NCI-H69 (cell line): ENCODE measurements around the gene OPRL1.

Experiments used
- DNase-seq: peaks from one replicate; lab custom pipeline; 2025; lab: John Stamatoyannopoulos, UW

Gene OPRL1

DNA sequence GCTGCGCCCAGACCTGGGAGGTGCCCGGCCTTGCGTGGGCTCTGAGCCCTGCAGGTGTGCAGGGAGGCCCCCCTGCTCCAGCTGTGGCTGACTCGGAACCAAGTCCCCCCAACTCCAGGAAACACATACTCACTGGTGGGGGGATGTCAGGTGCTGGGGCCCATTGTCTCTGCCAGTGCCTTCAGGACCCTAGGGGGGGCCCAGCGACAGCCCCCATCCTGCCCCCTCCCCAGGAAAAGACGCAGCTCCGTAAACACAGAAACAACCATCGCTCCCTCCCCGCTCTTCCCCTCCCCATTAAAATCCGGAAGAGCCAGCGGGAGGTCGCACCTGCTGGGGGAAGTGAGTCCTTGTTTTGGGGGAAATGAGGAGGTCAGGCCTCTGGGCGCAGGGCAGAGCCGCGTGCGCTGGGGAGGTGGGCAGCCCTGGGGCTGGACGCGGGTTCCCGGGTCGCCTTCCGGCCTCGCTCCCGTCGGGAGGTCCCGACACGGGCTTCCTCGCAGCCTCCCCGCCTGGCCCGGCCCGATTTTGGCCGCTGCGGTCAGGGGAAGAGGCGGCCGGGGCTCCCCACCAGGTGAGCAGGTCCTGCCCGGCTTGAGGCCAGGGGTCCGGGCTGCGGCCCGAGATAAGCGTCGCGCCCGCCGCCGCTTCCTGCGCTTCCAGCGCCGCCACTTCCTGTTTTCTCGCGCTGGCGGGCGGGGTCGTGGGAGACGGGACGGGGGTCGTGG lies 37.7 kb upstream of the OPRL1 start:
- peak; percentile 39 for DNase-seq

DNA sequence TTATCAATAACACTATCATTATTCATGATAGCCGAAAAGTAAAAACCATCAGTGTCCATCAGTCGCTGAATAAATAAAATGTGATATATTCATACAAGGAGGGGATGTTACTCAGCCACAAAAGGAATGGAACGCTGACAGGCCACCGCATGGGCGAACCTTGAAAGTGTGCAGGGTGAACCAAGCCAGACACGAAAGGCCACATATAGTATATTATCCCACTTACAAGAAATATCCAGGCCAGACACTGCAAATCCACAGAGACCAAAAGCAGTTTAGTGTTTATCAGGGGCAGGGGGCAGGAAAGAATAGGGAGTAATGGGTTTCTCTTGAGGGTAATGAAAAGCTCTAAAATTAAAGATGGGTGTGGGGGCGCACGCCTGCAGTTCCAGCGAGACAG lies 36.1 kb upstream of the OPRL1 start:
- no peak for DNase-seq

DNA sequence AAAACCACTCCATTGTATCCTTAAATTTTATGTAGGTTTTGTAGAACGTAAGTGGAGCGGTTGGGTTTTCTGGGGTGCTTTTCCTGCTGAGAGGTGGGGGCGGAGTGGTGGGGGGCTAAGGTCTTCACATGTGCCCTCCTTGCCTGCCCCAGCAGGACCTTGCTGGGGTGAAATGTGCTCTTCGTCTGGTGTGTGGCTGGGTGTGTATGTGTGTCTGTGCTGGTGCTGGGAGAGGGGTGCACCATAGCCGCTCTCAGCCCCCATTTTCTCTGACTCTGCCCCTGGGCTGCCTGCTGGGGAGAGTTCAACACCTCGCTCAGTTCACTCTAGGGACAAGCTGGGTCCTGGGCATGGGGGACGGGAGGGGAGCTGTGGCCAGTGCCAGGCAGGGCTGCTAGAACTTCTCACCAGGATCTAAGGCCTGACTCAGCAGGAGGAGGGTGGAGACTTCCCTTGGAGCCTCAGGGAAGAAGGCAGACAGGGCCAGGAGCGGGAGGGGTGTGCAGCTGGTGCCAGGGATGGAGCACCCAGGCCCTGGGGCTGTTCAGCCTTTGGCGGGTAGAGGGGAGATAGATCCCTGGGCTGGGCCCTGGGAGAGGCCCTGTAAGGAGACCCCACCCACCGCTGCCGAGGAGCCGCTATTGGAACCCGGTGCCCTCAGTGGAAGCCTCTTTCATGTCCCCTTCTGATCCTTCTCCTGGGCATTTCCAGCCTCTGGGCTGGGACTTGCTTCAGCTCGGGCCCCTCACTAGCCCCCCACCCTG lies 35.2 kb upstream of the OPRL1 start:
- DNase-seq: peak; percentile 51

DNA sequence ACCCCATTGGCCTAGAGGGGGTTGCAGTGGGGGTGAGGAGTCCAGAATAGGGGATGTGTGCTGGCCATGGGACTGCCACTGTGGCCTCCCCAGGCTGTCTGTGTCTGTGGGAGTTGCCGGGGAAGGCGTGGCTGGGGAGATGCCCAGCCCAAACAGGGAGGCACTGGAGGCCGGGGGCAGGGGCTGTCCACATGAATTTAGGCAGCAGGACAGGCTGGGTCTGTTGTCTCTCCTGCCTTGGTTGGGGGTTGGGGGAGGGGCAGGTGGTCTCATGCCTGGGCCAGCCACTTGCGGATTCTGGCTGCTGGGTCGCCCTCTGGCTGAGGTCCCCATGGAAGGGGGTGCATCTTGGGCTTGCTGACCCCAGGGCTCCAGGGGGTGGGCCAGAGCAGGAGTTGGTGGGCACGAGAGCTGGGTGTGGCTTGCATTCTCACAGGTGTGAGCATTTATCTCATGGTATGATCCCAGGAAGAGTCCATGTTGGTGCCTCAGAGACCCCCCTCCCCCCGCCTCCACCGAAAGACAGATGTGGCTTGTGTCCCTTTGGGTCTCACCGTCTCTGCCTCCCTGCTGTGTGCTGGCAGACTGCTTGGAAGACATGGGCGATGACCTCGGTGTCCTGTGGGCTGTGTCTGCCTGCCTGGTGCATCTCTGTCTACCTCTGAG lies 34.4 kb upstream of the OPRL1 start:
- DNase-seq: peak; percentile 19

DNA sequence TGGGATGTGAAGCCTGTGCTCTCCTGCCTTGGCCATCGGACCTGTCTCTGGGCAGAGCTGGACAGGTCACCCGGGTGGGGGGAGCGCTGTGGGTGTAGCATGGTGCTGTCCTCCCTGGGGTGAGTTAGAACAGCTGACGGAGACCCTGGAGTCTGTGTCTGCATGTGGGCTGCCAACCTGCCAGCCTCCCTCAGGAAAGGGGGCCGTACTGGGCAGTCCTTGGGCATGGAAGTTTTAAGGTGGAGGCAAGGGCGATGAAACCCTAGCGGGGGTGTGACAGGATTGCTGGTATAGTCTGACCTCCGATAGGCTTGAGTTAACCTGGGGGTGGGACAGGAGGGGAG lies 32.9 kb upstream of the OPRL1 start:
- no peak for DNase-seq

DNA sequence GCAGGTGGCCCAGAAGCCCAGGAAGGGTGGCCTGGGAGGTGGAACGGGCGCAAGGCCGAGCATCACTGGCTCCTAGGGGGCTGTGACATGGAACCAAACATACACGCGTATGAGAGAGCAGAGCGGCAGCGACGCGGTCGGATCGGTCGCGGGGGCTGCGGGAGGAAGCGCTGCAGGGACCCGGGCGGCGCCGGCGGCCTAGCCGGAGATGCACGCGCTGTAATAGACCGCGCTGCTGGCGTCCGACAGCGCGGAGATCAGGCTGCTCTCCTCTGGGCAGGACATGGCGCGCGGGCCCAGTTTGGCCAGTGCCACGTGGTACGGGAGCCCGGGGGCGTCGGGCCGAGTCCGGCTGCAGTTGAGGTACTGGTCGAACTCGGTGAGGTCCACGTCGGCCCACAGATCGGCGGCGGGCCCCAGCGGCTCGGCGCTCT lies 31.9 kb upstream of the OPRL1 start:
- no peak for DNase-seq

DNA sequence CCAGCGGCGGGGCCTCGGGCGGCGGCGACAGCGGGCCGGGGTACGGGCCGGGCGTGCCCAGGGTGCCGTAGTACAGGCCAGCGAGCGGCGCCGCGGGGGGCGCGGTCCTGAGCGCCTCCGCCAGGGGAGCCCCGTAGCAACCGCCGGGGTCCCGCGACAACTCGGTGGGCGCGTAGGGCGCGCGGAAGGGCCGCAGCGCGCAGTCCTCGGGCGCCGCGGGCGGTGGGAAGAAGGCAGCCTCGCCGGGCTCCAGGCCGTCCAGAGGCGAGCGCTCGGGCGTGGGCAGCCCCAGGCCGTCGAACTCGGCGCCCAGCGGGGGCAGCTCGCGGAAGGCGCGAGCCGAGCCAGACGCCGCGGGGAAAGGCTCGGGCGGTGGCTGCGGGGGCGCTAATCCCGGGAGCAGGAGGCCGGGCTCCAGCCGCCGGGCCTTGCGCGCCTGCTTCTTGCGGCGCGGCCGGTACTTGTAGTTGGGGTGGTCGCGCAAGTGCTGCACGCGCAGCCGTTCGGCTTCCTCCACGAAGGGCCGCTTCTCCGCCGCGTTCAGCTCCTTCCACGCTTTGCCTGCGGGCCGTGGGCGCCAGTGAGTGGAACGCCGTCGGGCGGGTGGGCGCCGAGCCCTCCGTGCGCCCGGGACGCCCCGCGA lies 31.4 kb upstream of the OPRL1 start:
- no peak for DNase-seq

DNA sequence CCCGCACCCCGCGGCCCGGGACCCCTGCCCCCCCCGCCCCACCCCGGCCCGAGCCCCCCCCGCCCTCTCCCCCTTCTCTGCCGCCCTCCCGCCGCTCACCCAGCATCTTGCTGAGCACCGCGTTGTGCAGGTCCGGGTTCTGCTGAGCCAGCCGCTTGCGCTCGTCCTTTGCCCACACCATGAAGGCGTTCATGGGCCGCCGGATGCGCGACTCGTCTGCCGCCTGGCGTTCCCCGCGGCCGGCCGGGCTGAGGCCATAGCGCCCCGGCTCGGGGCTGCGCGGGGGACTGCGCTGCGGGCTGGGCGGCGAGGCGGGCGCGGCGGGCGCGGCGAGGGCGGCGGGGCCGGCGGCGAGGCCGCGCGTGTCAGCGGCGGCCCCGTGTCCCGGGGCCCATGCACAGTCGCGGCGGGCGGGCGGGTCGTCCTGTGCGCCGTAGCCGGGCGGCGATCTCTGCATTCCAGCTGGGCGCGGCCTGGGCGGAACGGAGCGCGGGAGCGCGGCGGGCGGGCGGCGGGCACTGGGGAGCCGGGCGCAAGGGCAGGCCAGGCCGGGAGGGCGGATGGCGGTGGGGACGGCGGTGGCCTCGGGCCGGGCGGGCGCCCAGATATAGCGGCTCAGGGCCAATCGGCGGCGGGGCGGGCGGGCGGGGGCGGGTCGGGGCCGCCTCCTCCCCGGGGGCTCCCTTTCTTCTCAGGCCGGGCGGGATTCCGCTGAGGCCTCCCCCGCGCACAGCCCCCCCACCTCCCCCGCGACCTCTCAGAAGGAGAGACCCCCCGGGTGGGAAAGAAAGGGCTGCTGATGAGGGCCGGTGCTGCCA lies 30.6 kb upstream of the OPRL1 start, which contains the start of gene SOX18:
Gene SOX18, minus strand, starts transcription at position 580 of the 818 bp plus-strand sequence. Its CDS starts 123 bp downstream, at position 457.
- DNase-seq: peak; percentile 60

DNA sequence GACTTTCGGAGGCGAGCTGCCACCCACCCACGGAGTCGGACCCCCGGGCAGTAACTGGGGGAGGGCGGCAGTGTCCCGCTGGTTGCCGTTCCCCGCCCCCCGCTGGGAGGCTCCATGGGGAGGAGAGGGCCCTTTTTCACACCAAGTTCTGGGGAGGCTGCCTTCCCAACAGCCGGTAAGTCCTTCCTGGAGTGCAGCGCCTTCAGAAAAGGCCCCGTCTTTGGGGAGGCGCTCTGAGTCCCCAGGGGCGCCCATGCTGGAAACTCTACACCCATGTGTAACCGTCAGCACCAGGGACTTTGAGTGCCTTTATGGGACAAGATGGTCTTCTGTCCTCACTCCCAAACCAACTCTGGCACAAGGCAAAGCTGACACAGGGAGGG lies 30.0 kb upstream of the OPRL1 start:
- no peak for DNase-seq

DNA sequence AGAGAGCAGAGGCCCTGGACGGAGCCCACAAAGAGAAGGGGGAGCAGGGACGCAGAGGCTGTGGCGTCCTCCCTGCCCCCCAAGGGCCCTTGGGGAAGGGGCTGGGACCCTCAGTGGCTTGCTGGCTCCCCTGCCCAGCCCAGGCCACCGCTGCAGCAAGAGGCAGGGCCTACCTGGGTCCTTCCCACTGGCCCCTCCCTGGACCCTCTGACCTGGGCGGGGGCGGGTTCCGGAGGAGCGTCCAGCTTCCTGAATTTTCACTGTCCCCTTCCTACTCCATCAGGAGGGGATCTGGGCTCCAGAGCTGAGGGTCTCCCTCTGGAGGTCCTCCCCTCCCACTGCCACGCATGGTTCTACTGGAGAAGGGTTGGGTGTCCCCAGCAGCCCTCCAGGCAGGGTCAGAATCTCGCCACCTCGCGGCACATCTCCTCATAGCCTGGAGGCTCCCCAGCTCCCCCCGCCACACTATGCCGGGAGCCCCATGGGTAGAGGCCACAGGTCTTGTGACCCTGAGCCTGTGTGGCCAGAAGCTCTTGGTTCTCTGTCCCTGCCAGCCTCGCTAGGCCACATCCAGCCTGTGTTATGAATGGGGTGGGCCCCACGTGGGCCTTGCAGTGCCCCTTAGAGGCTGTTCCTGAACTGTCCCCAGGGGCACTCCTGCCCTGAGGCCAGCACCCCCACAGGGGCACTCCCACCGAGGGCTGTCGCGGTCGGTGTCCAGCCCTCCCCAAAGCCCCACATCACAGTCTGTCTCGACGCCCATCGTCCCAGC lies 29.4 kb upstream of the OPRL1 start:
- DNase-seq: no peak

DNA sequence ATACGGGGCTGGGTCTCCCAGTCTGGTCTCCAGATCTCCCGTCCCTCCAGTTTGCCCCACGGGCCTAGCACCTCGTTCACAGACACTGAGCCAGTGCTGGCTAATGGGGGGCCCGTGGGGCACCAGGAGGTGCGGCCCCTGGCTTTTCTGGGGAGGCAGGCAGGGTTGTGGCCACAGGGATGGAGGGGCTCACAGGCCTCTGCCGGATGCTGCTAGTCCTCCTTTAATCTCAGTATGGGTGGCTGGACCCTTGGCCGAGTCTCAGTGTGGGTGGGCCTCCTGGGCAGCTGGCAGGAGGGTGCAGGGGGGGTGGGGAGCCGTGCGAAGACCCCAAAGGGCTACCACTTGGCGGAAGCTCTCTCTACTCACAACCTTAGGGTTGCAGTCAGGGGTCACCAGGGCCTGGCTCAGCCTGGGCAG lies 28.8 kb upstream of the OPRL1 start:
- no peak for DNase-seq

DNA sequence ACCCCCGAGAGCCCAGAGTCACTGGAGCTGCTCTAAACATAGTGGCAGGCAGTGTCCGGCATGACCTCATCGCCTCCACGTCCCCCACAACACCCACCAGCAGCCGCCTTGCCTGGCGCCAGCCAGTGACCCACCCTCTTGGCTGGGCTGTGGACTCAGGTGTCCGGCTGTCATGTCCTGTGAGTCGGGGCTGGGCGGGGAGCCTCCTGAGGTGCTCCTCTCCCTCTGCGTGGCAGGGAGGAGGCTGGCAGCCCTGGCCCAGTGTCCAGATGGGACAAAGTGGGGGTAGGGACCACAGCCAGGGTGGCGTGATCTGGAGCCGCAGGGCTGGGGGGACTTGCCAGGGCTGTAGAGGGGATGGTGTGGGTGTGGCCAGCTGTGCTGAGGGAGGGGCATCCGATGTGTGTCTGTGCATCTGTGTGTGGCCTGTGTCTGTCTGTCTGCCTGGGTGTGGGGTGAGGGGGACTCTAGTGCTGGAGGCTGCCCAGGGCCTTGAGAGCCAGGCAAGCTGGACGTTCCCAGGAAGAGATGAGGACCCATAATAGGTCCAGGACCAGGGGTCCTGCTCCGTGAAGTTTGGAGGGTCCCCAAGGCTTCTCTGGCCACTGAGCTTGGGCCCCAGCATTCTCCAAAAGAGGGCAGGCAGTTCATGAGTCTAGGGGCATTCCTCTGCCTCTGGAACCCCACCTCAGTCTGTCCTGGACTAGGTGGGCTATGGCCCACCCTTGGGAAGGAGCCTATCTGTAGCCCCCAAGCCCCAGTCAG lies 28.1 kb upstream of the OPRL1 start:
- no peak for DNase-seq

DNA sequence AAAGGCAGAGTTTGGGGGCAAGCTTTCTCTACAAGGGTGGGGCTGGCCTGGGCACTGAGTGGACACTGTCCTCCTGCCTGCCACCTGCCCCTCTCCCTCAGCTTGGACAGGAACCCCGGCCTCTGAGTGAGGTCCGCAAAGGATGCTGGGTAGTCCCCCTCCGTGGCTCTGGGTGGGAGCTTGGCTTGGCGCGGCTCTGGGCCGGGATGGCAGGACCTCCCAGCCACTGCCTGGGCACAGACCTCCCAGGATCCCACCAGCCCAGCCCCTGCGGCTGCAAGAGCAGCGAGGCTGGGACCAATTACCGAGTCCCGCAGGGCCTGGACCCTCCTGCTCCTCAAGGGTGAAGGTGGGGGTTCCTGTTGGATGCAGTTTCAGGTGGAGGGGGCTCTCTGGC lies 27.6 kb upstream of the OPRL1 start:
- DNase-seq: no peak

DNA sequence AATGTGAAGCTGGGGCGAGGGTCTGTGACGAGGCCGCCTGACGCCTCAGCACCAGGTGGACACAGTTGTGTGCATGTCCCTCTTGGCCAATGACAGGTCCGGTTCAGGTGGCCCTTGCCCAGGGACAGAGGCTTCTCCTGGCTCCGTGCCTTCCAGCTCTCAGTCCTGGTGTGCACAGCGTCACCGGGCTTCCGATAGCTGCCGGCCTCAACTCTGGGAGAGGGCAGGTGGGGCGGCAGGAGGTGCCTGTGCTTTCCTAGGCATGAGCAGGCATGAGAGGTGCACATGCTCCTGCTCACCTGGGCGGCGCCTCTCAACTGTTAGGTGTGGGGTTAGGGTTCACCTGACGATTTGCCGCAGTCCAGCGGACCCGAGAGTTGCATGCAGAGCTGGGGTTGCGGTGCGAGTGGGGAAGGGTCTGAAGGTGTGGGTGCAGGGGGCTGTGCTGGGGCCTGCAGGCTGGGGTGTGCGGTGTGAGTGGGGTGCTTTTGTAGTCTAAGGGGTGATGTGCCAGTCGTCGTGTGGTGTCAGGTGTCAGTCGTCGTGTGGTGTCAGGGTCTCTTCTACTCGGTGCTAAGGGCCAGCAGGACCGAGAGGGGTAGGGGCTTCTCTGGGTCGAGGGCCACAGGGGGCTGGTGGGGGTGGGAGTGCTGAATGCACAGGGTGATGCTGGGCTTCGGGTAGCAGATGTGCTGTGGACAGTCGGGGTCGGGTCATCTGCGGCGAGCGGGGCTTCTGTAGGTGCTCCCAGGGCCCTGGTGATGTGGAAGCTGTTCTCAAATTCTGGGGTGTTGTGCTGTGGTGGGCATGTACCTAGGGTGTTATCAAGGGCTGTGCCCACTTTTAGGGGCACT lies 26.7 kb upstream of the OPRL1 start:
- no peak for DNase-seq

DNA sequence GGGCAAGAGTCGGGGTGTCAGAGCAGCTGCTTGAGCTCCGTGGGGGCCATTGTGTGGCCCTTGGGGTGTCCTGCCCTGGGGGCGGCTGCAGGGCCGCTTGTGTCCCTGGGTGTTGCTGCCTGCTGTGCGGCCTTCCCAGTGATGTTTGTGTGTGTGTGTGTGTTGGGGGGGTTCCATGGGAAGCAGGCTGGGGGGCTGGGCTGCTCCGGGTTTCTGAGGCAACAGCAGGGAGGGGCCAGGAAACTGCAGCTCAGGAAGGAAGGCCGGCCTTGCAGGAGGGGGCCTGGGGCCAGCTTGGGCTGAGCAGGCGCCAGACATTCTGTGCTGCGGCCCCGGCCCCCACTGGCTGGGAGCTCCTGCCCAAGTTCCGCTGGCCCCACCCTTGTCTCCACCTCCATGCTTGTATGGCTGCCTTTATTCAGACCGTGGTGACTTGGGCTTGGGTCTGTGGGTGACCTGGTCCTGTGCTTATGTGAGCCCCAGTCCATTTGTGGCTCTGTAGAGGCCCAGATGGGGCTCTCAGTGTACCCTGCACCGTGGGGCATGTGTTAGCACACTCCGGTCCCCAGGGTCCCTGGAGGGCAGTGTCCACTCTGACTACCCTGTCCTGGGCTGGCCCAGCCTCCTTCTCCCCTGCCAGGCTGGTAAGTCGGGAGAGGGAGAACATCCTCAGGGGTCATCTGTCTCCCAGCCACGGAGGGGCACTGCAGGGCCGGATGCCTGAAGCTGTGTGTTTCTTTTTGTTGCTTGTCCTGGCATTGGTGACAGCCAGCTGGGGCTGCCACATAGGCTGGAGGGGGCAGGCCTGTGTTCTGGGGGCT lies 25.8 kb upstream of the OPRL1 start:
- peak; percentile 33 for DNase-seq

DNA sequence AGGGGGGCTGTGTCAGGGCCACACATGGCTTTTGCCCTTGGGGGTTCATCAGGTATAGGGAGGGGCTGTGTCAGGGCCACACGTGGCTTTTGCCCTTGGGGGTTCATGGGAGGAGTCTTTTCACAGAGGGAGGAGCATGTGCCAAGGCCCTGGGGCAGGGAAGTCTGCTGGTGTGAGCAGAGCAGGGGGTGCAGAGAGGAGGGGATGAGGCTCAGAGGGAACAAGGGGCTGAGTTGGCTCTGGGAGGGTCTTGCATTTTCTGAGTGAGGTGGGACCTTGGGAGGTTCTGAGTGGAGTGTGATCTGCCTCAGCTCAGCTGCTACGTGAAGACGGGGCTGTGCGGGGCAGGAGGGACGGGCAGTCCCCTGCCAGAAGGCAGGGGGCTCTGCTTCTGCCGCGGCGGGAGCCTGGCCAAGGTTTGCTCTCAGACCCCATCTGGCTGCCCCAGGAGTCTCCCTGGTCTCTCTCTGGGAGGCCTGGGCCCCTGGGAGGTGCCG lies 24.4 kb upstream of the OPRL1 start:
- no peak for DNase-seq

DNA sequence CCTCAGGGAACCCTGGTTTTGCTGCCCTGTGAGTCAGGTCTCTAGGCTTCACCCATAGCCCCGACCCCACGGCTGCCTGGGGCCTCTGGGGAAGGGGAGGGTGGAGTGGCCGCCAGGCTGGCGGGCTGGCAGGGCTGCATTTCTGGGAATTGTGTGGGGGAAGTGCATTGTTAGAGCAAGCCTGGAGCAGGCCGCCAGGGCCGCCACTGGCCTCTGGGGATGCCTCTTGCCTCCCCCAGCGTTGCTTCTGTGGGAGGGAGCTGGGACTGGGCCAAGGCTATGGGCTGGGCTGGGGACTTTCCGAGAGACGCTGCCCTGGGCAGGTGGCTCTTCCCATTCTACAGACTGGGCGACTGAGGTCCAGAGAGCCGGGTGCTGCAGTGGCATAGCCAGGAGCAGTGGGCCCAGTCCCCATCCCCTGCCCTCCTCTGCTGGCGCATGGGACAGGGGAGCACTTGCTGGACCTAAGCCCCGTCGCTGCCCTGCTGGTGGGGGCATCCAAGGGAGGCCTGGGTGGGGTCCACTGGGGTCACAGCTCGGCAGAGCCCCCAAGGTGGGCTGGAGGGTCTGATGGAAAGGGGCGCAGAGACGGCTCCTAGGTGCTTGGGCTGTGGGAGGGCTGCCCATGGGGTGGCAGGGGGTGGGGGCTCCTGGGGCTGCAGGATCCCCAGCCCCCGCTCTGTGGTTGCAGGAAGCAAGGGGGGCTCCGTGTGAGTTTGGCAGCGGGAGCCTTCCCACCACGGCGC lies 23.8 kb upstream of the OPRL1 start:
- peak; percentile 32 for DNase-seq

DNA sequence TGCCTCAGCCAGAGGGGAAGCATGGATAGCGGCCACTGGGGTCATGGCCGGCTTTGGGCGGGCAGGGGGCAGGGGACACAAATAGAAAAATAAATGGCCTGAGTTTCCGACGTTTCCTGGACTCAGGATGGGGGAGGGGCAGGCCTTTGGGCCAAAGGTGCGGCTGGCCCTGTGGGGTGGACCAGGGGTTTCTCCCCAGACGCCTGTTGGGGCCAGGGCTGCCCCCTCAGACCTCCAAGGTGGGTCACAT lies 23.3 kb upstream of the OPRL1 start:
- no peak for DNase-seq
